ENCODE measurements around the gene ILDR1. TPM values are rescaled to one million over a fixed set of nuclear protein-coding genes. Genes with fewer than 3 reads are reported as not detected.

Gene ILDR1
- total RNA-seq, 6 experiments from 2014 or later: 0.12 to 0.88 (median 0.33) TPM; not detected in 1

DNA sequence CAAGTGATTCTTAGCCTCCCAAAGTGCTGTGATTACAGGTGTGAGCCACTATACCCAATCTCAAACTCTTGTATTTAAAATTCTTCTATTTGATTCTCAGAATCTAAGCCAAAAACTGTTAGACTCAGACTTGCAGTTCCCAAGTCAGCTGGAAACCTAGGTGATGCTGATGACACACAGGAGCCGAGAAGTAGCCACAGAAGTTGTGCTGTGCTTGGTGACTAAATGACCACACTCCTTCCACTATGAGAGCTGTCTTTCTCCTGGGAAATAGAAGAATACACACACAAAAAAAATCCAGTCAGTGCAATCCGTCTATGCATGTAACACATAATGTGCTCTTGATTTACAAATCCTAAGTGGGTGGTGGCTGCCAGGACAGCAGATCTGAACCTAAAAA, 33.9 kb downstream of the ILDR1 start:
- Histone ChIP-seq H3K4me3 (no peak overlapping the region), H3K36me3 (no peaks in the 10 kb centered on the region), H3K9me3 (no peaks in the 10 kb centered on the region), H3K27me3 (no peaks in the 10 kb centered on the region), H3K4me1 (no peaks in the 10 kb centered on the region), H3K27ac (no peak overlapping the region)
- DNase-seq (no peak), ATAC-seq (no peak)
- TF ChIP-seq POLR2A (IDR thresholded peaks at IDR 0.05) (no peak), CTCF (IDR thresholded peaks at IDR 0.05) (no peak)
- WGBS (ENCODE audit: insufficient coverage, low coverage, low lambda C conversion rate, missing lambda C conversion rate): 71% methylated on average over 2 of the region's 2 CpGs
- intact Hi-C loops (cut with DNase I): no loop called here

DNA sequence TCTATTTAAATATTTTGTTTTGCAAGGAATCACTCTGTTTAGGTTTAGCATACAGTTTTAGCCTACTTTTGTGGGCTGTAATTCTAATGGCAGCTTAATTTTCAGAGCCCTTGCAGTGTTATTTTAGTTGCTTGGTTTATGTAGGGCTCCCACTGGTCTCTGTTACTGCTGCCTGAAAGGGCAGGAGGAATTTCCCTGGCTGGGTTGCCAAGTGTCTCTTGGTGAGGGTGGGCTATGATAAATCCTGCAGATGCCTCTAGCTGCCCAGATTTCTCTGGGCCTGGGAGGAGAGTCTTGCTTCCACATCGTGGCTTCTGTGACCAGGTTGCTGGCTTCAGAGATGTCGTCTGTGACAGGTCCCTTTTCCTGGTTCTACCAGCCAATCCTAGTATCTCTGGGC, 36.2 kb downstream of the ILDR1 start:
- intact Hi-C loops (cut with DNase I): no loop called here
- 43% methylated on average over 1 of the region's 2 CpGs for WGBS (ENCODE audit: insufficient coverage, low coverage, low lambda C conversion rate, missing lambda C conversion rate)

DNA sequence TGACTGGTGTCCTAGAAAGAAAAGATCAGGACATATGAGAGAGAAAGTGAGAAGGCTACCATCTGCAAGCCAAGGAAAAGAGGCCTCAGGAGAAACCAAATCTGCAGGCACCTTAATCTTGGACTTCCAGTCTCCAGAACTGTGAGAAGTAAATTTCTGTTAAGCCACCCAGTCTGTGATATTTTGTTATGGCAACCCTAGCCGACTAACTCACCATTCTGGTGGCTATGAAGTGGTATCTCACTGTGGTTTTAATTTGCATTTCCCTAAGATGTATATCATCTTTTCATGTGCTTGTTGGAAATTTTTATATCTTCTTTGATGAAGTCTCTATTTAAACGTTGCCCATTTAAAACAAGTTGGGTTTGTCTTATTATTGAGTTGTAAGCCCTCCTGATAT, 40.6 kb downstream of the ILDR1 start:
- DNase-seq (no peak), ATAC-seq (no peak)
- intact Hi-C loops (cut with DNase I): no loop called here
- H3K4me3 ChIP-seq: no peak overlapping the region
- H3K36me3 ChIP-seq: no peaks in the 10 kb centered on the region
- H3K9me3 ChIP-seq: no peaks in the 10 kb centered on the region
- no peaks in the 10 kb centered on the region for H3K4me1 ChIP-seq
- TF ChIP-seq CTCF (IDR thresholded peaks at IDR 0.05) (no peak), POLR2A (IDR thresholded peaks at IDR 0.05) (no peak)
- WGBS (ENCODE audit: insufficient coverage, low coverage, low lambda C conversion rate, missing lambda C conversion rate): 68% methylated on average over 2 of the region's 2 CpGs
- H3K27ac ChIP-seq: no peak overlapping the region
- H3K27me3 ChIP-seq: no peaks in the 10 kb centered on the region

More for the DNA sequence above, 36.2 kb downstream of the ILDR1 start:
- H3K27me3 ChIP-seq: no peaks in the 10 kb centered on the region
- ATAC-seq (no peak), DNase-seq (no peak)
- H3K4me1 ChIP-seq: no peaks in the 10 kb centered on the region
- no peaks in the 10 kb centered on the region for H3K36me3 ChIP-seq
- no peak overlapping the region for H3K27ac ChIP-seq
- no peaks in the 10 kb centered on the region for H3K9me3 ChIP-seq
- TF ChIP-seq POLR2A (IDR thresholded peaks at IDR 0.05): no peak
- no peak for TF ChIP-seq CTCF (IDR thresholded peaks at IDR 0.05)
- no peak overlapping the region for H3K4me3 ChIP-seq

DNA sequence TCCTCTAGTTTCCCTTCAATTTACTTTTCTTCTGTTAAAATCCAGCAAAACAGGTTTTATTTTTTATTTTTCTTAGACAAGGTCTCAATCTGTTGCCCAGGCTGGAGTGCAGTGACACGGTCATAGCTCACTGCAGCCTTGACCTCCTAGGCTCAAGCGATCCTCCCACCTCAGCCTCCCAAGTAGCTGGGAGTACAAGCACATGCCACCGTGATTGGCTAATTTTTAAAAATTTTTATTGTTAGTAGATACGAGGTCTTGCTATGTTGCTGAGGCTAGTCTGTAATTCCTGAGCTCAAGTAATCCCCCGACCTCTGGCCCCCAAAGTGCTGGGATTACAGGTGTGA, 41.6 kb downstream of the ILDR1 start:
- no peak for ATAC-seq
- no peaks in the 10 kb centered on the region for H3K36me3 ChIP-seq
- no peak overlapping the region for H3K4me3 ChIP-seq
- H3K27me3 ChIP-seq: no peaks in the 10 kb centered on the region
- no peaks in the 10 kb centered on the region for H3K4me1 ChIP-seq
- intact Hi-C loops (cut with DNase I): no loop called here
- 67% methylated on average over 3 of the region's 5 CpGs for WGBS (ENCODE audit: insufficient coverage, low coverage, low lambda C conversion rate, missing lambda C conversion rate)
- no peak overlapping the region for H3K27ac ChIP-seq
- no peaks in the 10 kb centered on the region for H3K9me3 ChIP-seq
- no peak for TF ChIP-seq CTCF (IDR thresholded peaks at IDR 0.05)
- TF ChIP-seq POLR2A (IDR thresholded peaks at IDR 0.05): no peak
- DNase-seq: no peak

- no peaks in the 10 kb centered on the region for H3K27me3 ChIP-seq
- TF ChIP-seq POLR2A (IDR thresholded peaks at IDR 0.05) (no peak), CTCF (IDR thresholded peaks at IDR 0.05) (no peak)
- no peak overlapping the region for H3K27ac ChIP-seq
- H3K4me1 ChIP-seq: no peaks in the 10 kb centered on the region
- no peaks in the 10 kb centered on the region for H3K9me3 ChIP-seq
- H3K36me3 ChIP-seq: no peaks in the 10 kb centered on the region
- ATAC-seq (no peak), DNase-seq (no peak)
- intact Hi-C loops (cut with DNase I): no loop called here
- H3K4me3 ChIP-seq: no peak overlapping the region
These were observed 42.2 kb downstream of the ILDR1 start for GRCh38 chr3:121979734-121980449.
